Tibial nerve (tissue), 4 donors: ENCODE measurements around the gene NCEH1. TPM values are rescaled to one million over a fixed set of nuclear protein-coding genes. Genes with fewer than 3 reads are reported as not detected.
A peak's percentile ranks its signal among the peaks of the same experiment; 100 is the strongest.
"Not testable (repeated sequence)": the region's sequence is repeated elsewhere in the genome, so short reads cannot be mapped to it uniquely, and the experiment has no call there.

Experiments
- DNase-seq, 2 donors: peaks; one replicate each; pipeline ENCODE4 v3.0.0-alpha.2; 2019; ENCODE audit warnings: low spot score in 2 of 2
- H3K27ac ChIP-seq, 4 donors: fragments of 200-600 bp; sonication (generic) in 3 of 4; one replicate each; pipeline ENCODE4 v1.5.1; 2017 to 2019; ENCODE audit warnings: mild to moderate bottlenecking in 1 of 4
- H3K27me3 ChIP-seq, 2 donors: fragments of 200-600 bp; sonication (generic) in 1 of 2; one replicate each; pipeline versions ENCODE4 v1.5.1 to v1.6.0; 2017 to 2019
- H3K36me3 ChIP-seq, 3 donors: fragments of 200-600 bp; sonication (generic); one replicate each; pipeline ENCODE4 v1.5.1; 2018 to 2019
- H3K4me1 ChIP-seq, 4 donors: fragments of 200-600 bp; sonication (generic) in 3 of 4; one replicate each; pipeline ENCODE4 v1.5.1; 2017 to 2019
- H3K4me3 ChIP-seq, 4 donors: fragments of 200-600 bp; sonication (generic) in 3 of 4; one replicate each; pipeline ENCODE4 v1.5.1; 2017 to 2019; ENCODE audit warnings: mild to moderate bottlenecking in 1 of 4, moderate library complexity in 1 of 4
- H3K9me3 ChIP-seq, 4 donors: fragments of 200-600 bp; sonication (generic) in 3 of 4; one replicate each; pipeline ENCODE4 v1.5.1; 2017 to 2019
- EP300 ChIP-seq, 2 donors: sonication (generic); formaldehyde crosslinking; IDR thresholded peaks; one replicate each; pipeline ENCODE4 v1.6.1; 2017; ENCODE audit warnings: antibody characterized with exemption in 2 of 2, mild to moderate bottlenecking in 1 of 2
- POLR2A ChIP-seq, 2 donors: fragments of 450-650 bp; IDR thresholded peaks; one replicate each; pipeline ENCODE4 v1.6.1; 2017; ENCODE audit warnings: antibody characterized with exemption in 2 of 2, mild to moderate bottlenecking in 2 of 2, moderate library complexity in 2 of 2
- WGBS, 2 donors: methylation state at CpG; one replicate each; pipeline ENCODE4 v1.1.5; 2018; 5-methylcytosine and 5-hydroxymethylcytosine counted together
- total RNA-seq, 4 donors: library from RNA; depleted of rRNA; stranded (reverse); fragments of >200 nt; gene quantifications; one replicate each; pipeline ENCODE4 v1.1.0, GENCODE V29; 2016
- TF ChIP-seq, protein P1 (sequence below), 5 experiments: fragments of 200-600 bp in 3 of 5; fragments of 450-650 bp in 2 of 5; sonication (generic) in 3 of 5; IDR thresholded peaks; one replicate each; pipeline ENCODE4 v1.5.1; 2016 to 2019; ENCODE audit warnings: antibody characterized with exemption in 5 of 5, mild to moderate bottlenecking in 3 of 5, moderate library complexity in 2 of 5

NCEH1 gene
- total RNA-seq, 4 donors from 2014 or later, result 4.3 to 13.5 (median 5.5) TPM

DNA sequence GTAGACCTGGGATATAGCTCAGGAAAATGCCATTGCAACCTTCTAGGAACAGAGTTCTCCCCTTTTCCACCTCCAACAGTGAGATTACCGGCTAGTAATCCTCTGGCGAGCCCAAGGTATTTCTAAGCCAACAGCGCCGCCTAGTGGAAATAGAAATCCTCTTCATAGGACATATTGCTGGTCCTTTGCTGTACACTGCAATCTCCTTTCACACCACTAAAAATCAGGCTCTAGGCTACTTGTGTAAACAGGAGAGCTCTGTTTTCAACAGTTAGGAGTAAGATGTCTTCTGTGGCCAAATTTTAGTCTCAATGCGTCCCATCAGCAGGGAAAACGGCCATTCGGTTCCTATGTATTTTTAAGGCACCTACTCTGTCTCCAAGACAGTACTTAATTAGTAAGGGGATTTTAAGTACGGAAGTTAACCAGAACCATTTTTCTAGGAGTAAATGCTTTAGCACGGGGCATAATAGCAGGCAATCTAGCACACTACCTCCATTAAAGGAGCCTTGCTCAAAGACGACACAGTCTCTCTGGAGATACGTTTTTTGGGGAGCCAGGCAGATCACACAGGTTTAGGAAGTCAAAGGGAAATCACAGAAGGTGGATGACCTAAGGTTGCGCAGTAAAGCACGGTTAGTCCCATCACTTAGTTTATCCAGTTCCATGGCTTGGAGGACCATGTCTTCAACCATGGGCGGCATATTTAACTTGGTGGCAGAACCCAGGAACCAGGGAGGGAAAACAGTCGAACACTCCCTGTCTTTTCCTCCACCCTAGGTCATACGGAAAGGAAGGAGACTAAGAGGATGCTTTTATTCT is 43.8 kb downstream of the NCEH1 start:
- H3K36me3 ChIP-seq, result no peaks in the 10 kb centered on the region
- no peak overlapping the region for H3K4me3 ChIP-seq
- DNase-seq, result peak; percentile 50 to 94
- H3K27me3 ChIP-seq, result no peaks in the 10 kb centered on the region
- H3K4me1 ChIP-seq, result peaks cover 0 to 6% (median 0%) of the 10 kb centered on the region in 4 donors
- H3K27ac ChIP-seq, result no peak overlapping the region
- 63 to 66% methylated on average over 16 of the region's 16 CpGs for WGBS, 2 donors
- TF ChIP-seq, protein P1, sequence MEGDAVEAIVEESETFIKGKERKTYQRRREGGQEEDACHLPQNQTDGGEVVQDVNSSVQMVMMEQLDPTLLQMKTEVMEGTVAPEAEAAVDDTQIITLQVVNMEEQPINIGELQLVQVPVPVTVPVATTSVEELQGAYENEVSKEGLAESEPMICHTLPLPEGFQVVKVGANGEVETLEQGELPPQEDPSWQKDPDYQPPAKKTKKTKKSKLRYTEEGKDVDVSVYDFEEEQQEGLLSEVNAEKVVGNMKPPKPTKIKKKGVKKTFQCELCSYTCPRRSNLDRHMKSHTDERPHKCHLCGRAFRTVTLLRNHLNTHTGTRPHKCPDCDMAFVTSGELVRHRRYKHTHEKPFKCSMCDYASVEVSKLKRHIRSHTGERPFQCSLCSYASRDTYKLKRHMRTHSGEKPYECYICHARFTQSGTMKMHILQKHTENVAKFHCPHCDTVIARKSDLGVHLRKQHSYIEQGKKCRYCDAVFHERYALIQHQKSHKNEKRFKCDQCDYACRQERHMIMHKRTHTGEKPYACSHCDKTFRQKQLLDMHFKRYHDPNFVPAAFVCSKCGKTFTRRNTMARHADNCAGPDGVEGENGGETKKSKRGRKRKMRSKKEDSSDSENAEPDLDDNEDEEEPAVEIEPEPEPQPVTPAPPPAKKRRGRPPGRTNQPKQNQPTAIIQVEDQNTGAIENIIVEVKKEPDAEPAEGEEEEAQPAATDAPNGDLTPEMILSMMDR (IDR thresholded peaks at IDR 0.05), result peak; percentile 61 to 86 (median 67)
- TF ChIP-seq EP300 (IDR thresholded peaks at IDR 0.05) (no peak), POLR2A (IDR thresholded peaks at IDR 0.05) (no peak)
- no peaks in the 10 kb centered on the region for H3K9me3 ChIP-seq

DNA sequence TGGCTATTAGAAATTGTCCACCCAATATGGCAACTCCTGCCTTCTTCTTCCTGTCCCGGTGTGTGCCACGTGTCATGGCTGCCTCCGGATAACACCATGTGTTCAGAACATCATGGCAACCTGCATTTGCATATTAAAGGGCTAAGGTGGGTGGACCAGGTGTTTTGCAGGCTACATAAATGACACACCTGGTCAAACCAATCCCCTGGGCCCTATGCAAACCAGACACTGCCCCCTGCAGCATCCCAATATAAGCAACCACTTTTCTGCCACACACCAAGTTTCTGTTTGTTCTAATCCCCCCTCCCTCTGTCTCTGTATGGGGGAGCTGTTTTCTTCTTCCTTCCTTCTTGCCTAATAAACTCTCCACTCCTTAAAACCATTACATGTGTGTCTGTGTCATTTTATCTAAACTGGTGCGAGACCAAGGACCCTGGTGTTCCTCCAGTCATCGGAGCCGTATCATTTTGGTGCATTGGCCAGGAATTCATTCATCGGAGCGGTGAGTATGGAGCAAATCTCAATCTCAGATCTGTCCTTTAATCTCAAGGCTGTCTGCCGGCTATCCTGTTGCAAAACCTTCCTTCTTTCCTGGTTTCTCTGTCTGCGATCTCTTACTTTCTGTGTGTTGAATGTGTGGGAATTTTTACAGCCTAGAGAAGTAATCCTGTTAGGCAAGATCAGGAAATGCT is 44.5 kb downstream of the NCEH1 start:
- 86 to 89% methylated on average over 10 of the region's 10 CpGs for WGBS, 2 donors
- TF ChIP-seq POLR2A (IDR thresholded peaks at IDR 0.05) (no peak), EP300 (IDR thresholded peaks at IDR 0.05) (no peak)
- TF ChIP-seq, protein P1 (IDR thresholded peaks at IDR 0.05), result no peak
- no peak overlapping the region for H3K27ac ChIP-seq
- peaks cover 0 to 6% (median 0%) of the 10 kb centered on the region in 4 donors for H3K4me1 ChIP-seq
- H3K36me3 ChIP-seq, result no peaks in the 10 kb centered on the region
- H3K27me3 ChIP-seq, result no peaks in the 10 kb centered on the region
- no peak for DNase-seq
- H3K9me3 ChIP-seq, result no peaks in the 10 kb centered on the region
- no peak overlapping the region for H3K4me3 ChIP-seq

DNA sequence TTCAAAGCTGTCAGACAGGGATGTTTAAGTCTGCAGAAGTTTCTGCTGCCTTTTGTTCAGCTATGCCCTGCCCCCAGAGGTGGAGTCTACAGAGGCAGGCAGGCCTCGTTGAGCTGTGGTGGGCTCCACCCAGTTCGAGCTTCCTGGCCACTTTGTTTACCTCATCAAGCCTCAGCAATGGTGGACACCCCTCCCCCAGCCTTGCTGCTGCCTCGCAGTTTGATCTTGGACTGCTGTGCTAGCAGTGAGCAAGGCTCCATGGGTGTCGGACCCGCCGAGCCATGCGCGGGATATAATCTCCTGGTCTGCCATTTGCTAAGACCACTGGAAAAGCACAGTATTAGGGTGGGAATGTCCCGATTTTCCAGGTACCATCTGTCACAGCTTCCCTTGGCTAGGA is 45.4 kb downstream of the NCEH1 start:
- not testable (repeated sequence) for H3K4me3 ChIP-seq, H3K9me3 ChIP-seq, H3K27ac ChIP-seq, H3K27me3 ChIP-seq, H3K36me3 ChIP-seq, DNase-seq, H3K4me1 ChIP-seq
- WGBS, 2 donors, result 84 to 88% methylated on average over 9 of the region's 9 CpGs

DNA sequence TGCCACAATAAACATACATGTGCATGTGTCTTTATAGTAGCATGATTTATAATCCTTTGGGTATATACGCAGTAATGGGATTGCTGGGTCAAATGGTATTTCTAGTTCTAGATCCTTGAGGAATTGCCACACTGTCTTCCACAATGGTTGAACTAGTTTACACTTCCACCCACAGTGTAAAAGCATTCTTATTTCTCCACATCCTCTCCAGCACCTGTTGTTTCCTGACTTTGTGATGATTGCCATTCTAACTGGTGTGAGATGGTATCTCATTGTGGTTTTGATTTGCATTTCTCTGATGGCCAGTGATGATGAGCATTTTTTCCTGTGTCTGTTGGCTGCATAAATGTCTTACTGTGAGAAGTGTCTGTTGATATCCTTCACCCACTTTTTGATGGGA is 50.4 kb downstream of the NCEH1 start:
- not testable (repeated sequence) for H3K27me3 ChIP-seq, H3K9me3 ChIP-seq, H3K36me3 ChIP-seq, H3K27ac ChIP-seq, H3K4me3 ChIP-seq, H3K4me1 ChIP-seq, DNase-seq
- 100% methylated on average over 1 of the region's 1 CpG for WGBS, 2 donors

DNA sequence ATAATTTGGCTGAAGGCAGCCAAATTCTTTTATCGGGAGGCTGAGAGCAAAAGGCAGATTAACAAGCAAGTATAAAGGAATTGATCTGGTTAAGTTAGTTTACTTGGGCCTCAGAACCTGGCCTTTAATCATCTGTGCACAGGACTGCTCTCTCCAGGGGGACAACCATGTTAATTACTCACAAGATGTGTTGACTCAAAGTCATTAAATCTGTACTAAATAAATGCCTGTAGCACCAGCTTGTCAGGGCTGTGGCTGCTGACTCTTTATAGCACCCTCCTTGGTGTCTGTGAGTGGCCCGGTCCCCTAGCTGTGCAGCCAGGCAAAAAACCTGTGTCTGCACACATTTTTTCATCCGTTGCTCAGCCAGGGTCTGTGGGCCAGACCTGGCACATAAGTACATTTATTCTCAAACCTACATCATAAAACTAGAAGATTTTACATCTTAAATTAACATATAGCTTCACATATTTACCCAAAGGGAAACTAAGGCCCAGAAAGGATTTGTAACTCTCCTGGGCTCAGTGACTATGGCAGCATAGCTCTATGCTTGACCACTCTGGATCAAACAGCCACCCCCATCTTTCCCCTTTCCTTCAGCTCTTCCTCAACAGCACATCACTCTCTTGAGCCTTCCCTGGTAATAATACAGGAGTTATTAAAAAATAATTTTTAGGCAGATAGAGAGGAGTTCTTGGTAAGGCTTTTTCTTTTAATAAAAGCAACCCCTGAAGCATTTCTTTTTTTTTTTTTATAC is 51.4 kb downstream of the NCEH1 start:
- no peak for DNase-seq
- no peaks in the 10 kb centered on the region for H3K27me3 ChIP-seq
- WGBS, 2 donors, result 47 to 53% methylated on average over 3 of the region's 3 CpGs

More for the DNA sequence above, 51.4 kb downstream of the NCEH1 start:
- Histone ChIP-seq H3K27ac (peak overlapping the region in 1 of 4 donors; percentile 46), H3K36me3 (no peaks in the 10 kb centered on the region), H3K9me3 (no peaks in the 10 kb centered on the region), H3K4me1 (no peaks in the 10 kb centered on the region), H3K4me3 (no peak overlapping the region)
- no peak for TF ChIP-seq EP300 (IDR thresholded peaks at IDR 0.05)
- no peak for TF ChIP-seq POLR2A (IDR thresholded peaks at IDR 0.05)
- TF ChIP-seq, protein P1 (IDR thresholded peaks at IDR 0.05), result no peak
